HFFc6 (cell line): ENCODE results near the gene PRKCH. TPM values are rescaled to one million over a fixed set of nuclear protein-coding genes. Genes with fewer than 3 reads are reported as not detected.

Experiments used
- DNase-seq: peaks from one replicate; pipeline ENCODE4 v3.0.0-alpha.2; 2018
- H3K27ac Mint-ChIP-seq: 2 replicates; pipeline ENCODE4 v1.8.0; 2020; ENCODE audit warnings: mild to moderate bottlenecking, mixed read lengths
- H3K27me3 Mint-ChIP-seq: 2 replicates; pipeline ENCODE4 v1.8.0; 2021; ENCODE audit warnings: mild to moderate bottlenecking, moderate library complexity, mixed read lengths; ENCODE audit not compliant: insufficient read depth
- H3K36me3 Mint-ChIP-seq: 2 replicates; pipeline ENCODE4 v1.8.0; 2021; ENCODE audit warnings: low read depth, mixed read lengths
- H3K4me1 Mint-ChIP-seq: 2 replicates; pipeline ENCODE4 v1.8.0; 2020; ENCODE audit warnings: low read depth, mixed read lengths
- H3K4me3 Mint-ChIP-seq: 2 replicates; pipeline ENCODE4 v1.8.0; 2020; ENCODE audit warnings: mild to moderate bottlenecking, moderate library complexity, mixed read lengths
- H3K9me3 Mint-ChIP-seq: 2 replicates; pipeline ENCODE4 v1.8.0; 2020; ENCODE audit warnings: mild to moderate bottlenecking, mixed read lengths
- total RNA-seq, 6 experiments: library from RNA; stranded (reverse); fragmentation: NEBNext Ultra II Directional; extraction: Animal tissue kit (Norgen Biotek cat#: 25700); gene quantifications; 2 replicates in 1 of 6; 3 replicates in 5 of 6; pipeline ENCODE4 v1.2.3, GENCODE V29; 2021
- TF ChIP-seq, protein P1 (sequence below): fragments of 200-600 bp; sonication (generic); IDR thresholded peaks from 2 replicates; pipeline ENCODE4 v1.5.0; 2021; ENCODE audit warnings: antibody characterized with exemption, mild to moderate bottlenecking

PRKCH gene
- total RNA-seq, 6 experiments from 2014 or later, result 0.17 to 1.2 (median 0.35) TPM

DNA sequence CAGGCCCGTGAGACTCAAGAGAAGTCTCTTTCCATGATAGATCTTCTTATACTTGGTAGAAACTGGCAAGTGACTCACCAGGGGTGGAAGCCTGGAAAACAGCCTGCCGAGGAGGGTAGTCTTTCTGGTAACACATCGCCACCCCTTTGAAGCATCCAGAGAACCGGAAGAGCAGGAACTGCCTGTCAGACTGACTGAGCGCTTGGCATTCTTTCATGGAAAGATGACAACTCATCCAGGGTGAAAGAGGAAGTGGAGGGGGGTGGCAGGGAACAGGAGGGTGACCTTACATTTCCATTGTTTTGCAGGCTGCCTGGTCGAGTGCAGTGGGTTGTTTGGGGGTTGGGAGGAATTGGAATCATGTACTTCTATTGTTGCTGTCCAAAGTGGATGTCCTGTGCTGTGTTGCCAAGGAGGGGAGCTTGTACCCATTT, 34.5 kb downstream of the PRKCH start:
- DNase-seq, result no peak
- TF ChIP-seq, protein P1, sequence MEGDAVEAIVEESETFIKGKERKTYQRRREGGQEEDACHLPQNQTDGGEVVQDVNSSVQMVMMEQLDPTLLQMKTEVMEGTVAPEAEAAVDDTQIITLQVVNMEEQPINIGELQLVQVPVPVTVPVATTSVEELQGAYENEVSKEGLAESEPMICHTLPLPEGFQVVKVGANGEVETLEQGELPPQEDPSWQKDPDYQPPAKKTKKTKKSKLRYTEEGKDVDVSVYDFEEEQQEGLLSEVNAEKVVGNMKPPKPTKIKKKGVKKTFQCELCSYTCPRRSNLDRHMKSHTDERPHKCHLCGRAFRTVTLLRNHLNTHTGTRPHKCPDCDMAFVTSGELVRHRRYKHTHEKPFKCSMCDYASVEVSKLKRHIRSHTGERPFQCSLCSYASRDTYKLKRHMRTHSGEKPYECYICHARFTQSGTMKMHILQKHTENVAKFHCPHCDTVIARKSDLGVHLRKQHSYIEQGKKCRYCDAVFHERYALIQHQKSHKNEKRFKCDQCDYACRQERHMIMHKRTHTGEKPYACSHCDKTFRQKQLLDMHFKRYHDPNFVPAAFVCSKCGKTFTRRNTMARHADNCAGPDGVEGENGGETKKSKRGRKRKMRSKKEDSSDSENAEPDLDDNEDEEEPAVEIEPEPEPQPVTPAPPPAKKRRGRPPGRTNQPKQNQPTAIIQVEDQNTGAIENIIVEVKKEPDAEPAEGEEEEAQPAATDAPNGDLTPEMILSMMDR, result no peak
- no peaks in the 10 kb centered on the region for H3K36me3 Mint-ChIP-seq
- H3K27ac Mint-ChIP-seq, result no peak overlapping the region
- no peaks in the 10 kb centered on the region for H3K9me3 Mint-ChIP-seq
- peaks cover 14% of the 10 kb centered on the region for H3K27me3 Mint-ChIP-seq
- H3K4me3 Mint-ChIP-seq, result no peak overlapping the region
- peaks cover 8% of the 10 kb centered on the region; the same call in 1 of the 2 replicates for H3K4me1 Mint-ChIP-seq

DNA sequence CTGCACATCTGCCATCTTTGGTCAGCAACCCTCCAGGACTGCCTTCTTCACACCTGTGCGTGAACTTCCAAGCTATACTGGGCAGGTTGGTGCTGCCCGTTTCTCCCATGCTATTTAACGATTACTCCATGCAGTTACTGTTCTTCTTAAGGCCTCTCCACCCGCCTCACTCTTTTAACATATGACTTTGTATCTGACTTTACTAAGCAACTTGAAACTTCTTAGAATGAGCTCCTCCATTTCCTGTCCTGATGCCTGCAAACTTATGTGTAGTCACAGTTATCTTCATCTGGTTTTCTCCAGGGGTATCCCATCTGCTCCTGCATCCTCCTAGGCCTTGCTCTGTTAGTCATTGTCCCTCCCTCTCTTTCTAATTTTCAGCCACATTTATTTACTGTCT, 35.7 kb downstream of the PRKCH start:
- H3K4me1 Mint-ChIP-seq, result peaks cover 8% of the 10 kb centered on the region; the same call in 1 of the 2 replicates
- H3K4me3 Mint-ChIP-seq, result no peak overlapping the region
- no peaks in the 10 kb centered on the region for H3K36me3 Mint-ChIP-seq
- peaks cover 17% of the 10 kb centered on the region for H3K27me3 Mint-ChIP-seq
- TF ChIP-seq, protein P1, result no peak
- H3K9me3 Mint-ChIP-seq, result no peaks in the 10 kb centered on the region
- DNase-seq, result no peak
- no peak overlapping the region for H3K27ac Mint-ChIP-seq

DNA sequence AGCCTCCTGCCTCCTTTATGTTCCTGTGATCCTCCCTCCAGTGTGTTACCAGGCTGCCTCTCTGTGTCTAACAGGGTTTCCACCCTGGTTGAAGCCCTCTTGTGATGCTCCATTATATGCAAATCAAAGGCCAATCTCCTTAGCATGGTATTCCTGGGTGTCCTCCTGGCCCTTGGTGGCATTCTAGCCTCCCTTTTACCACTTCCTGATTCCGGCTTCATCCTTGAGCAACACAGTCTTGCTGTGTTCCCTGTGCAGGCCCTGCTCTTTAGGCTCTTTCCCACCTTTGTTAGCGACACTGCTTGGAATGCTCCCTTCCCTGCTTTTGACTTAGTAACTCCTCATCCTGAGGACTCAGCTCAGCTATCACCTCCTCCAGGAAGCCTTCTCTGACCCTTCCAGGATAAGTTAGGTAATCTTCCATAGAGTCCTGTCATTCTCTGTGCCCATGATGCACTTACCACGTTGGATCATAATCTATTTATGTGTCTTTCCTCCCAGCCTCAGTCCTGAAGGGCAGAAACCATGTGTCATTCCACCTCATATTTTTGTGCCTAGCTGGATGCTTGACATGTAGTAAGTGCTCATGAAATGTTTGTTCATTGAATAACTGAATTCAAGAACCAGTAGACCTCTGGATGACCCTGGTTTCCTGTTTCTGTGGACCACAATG, 37.3 kb downstream of the PRKCH start:
- no peak for DNase-seq
- H3K4me1 Mint-ChIP-seq, result peaks cover 8% of the 10 kb centered on the region; the same call in 1 of the 2 replicates
- peaks cover 13% of the 10 kb centered on the region for H3K27me3 Mint-ChIP-seq
- H3K4me3 Mint-ChIP-seq, result no peak overlapping the region
- H3K9me3 Mint-ChIP-seq, result no peaks in the 10 kb centered on the region
- H3K36me3 Mint-ChIP-seq, result no peaks in the 10 kb centered on the region
- TF ChIP-seq, protein P1, result no peak
- H3K27ac Mint-ChIP-seq, result no peak overlapping the region

DNA sequence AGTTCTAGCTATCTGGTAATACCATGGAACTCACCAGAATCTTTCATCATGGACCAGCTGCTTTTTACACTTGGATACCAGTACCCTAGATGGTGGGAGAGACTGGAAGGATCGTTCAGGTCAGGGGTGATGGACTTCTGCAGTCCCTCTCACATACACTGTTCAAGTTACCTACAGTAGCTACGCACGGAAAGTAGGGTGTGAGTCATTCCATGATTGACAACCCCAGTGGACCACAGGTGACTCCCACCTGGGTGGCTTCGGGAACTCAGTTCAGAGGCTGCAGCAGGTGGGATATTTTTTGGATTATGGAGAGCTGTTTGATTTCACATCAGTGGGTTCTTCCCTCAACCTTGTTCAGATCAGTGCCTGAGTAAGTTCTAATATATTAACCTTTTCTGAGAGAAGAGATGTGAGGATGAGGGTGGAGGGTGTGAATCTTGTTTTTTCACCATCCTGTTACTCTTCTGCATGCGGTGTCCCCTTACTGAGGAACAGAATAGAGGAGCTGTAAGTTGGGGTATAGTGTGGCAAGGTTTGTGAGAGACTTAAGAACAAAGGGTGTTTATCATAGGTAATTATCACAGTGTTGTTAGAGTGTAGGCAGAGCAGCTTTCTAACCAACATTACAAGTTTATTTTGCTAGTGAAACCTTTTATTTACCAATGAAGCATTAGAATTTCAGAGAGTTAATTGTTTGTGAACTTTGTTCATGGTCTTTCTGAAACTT, 39.6 kb downstream of the PRKCH start:
- Mint-ChIP-seq H3K27me3 (peaks cover 12% of the 10 kb centered on the region), H3K36me3 (no peaks in the 10 kb centered on the region), H3K4me1 (peaks cover 3% of the 10 kb centered on the region; the same call in 1 of the 2 replicates), H3K9me3 (no peaks in the 10 kb centered on the region), H3K4me3 (no peak overlapping the region), H3K27ac (no peak overlapping the region)
- DNase-seq, result no peak
- TF ChIP-seq, protein P1, result no peak

DNA sequence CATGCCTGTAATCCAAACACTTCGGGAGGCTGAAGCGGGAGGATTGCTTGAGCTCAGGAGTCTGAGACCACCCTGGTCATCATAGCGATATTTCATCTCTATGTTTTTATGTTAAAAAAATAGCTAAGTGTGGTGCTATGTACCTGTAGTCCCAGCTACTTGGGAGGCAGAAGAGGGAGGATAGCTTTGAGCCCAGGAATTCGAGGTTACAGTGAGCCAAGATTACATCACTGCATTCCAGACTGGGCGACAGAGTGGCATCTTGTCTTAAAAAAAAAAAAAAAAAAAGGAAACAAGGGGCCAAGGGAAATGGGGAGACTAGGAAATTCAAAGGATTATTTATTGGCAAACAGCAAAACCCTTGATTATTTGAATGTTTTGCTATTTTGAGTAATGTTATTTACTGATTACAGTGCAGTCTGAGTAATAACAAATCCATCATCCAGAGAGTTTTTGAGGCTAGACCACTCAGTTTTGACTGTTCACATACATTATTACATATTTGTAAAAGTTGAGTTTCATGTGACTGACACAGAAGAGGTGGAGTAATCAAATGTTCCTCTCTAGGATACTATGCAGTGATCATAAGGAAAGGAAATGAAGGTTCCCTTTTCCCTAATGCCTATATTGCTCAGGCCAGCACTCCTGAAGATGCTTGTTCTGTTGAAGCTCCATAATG, 40.8 kb downstream of the PRKCH start:
- no peak for DNase-seq
- H3K27me3 Mint-ChIP-seq, result peaks cover 14% of the 10 kb centered on the region; the same call in 1 of the 2 replicates
- no peaks in the 10 kb centered on the region for H3K9me3 Mint-ChIP-seq
- no peaks in the 10 kb centered on the region for H3K36me3 Mint-ChIP-seq
- H3K4me3 Mint-ChIP-seq, result no peak overlapping the region
- H3K27ac Mint-ChIP-seq, result no peak overlapping the region
- TF ChIP-seq, protein P1, result no peak
- no peaks in the 10 kb centered on the region for H3K4me1 Mint-ChIP-seq
